Measurements from ENCODE around the gene CDYL.

CDYL gene

DNA sequence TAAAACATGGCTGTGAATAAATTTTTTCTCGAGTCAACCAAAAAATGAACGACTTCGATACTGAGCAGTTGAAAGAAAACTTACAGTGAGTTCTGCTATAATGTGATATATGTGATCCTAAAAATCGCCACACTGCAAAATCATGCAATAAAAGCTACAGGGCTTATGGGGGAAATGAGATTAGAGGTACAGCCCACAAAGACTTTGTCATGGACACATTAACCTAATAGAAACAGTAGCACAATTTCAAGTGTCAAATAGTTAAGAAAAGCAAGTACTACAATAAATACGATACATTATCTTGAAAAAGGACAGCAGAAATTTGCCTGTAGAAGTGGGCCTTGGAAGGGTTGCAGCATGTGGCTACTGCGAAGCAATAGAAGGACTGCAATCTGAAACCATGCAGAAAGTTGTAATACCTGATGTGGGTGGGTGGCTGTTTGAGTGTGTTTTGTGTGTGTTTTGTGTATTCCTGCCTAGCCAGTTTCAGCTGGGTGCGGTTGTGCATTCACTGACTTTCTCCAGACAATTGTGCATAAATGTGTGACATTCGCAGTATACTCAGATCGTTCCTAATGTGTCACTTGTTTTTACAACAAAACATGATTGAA lies 148.6 kb downstream of the CDYL start:
- Histone ChIP-seq H3K27me3 (no peaks in the 10 kb centered on the region), H3K4me1 (no peaks in the 10 kb centered on the region), H3K36me3 (no peaks in the 10 kb centered on the region), H3K9me3 (no peaks in the 10 kb centered on the region), H3K27ac (no peak overlapping the region), H3K4me3 (no peak overlapping the region)
- DNase-seq, result no peak
- TF ChIP-seq, protein P1, sequence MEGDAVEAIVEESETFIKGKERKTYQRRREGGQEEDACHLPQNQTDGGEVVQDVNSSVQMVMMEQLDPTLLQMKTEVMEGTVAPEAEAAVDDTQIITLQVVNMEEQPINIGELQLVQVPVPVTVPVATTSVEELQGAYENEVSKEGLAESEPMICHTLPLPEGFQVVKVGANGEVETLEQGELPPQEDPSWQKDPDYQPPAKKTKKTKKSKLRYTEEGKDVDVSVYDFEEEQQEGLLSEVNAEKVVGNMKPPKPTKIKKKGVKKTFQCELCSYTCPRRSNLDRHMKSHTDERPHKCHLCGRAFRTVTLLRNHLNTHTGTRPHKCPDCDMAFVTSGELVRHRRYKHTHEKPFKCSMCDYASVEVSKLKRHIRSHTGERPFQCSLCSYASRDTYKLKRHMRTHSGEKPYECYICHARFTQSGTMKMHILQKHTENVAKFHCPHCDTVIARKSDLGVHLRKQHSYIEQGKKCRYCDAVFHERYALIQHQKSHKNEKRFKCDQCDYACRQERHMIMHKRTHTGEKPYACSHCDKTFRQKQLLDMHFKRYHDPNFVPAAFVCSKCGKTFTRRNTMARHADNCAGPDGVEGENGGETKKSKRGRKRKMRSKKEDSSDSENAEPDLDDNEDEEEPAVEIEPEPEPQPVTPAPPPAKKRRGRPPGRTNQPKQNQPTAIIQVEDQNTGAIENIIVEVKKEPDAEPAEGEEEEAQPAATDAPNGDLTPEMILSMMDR (IDR thresholded peaks at IDR 0.05), result no peak
- intact Hi-C loops (cut with DNase I; ENCODE audit: low total_unique reads), result no loop called here

GRCh38 chr6:4925580-4925979 lies 149.4 kb downstream of the CDYL start:
- H3K27me3 ChIP-seq, result no peaks in the 10 kb centered on the region
- no peaks in the 10 kb centered on the region for H3K4me1 ChIP-seq
- intact Hi-C loops (cut with DNase I; ENCODE audit: low total_unique reads), result no loop called here
- no peak overlapping the region for H3K27ac ChIP-seq
- H3K9me3 ChIP-seq, result no peaks in the 10 kb centered on the region
- TF ChIP-seq, protein P1 (IDR thresholded peaks at IDR 0.05), result no peak
- no peak overlapping the region for H3K4me3 ChIP-seq
- H3K36me3 ChIP-seq, result no peaks in the 10 kb centered on the region
- no peak for DNase-seq

DNA sequence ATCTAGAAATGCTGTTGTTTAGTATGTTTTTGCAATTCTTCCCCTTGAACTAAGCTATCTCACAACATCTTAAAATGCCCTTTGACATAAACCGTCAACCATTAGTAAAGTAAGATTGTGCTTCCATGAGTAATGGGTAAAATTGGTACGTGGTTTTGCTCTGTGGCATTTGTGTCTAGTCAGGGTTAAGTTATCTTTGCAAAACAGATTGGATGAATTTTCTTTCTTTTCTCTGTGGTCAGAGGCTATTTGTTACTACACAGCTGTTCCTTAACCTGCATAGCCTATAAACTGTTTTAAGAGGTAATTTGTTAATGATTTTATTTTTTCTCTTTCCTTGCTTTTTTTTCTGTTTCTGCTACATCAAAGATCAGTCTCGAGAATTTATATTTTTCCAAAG lies 152.2 kb downstream of the CDYL start:
- Histone ChIP-seq H3K27me3 (no peaks in the 10 kb centered on the region), H3K4me1 (peaks cover 0 to 16% (median 9%) of the 10 kb centered on the region in 4 donors), H3K27ac (no peak overlapping the region), H3K9me3 (no peaks in the 10 kb centered on the region), H3K36me3 (no peaks in the 10 kb centered on the region), H3K4me3 (no peak overlapping the region)
- no peak for DNase-seq
- intact Hi-C loops (cut with DNase I; ENCODE audit: low total_unique reads), result no loop called here
- TF ChIP-seq, protein P1 (IDR thresholded peaks at IDR 0.05), result no peak

- TF ChIP-seq, protein P1 (IDR thresholded peaks at IDR 0.05), result no peak
- no peak for DNase-seq
- no peaks in the 10 kb centered on the region for H3K36me3 ChIP-seq
- no peak overlapping the region for H3K27ac ChIP-seq
- peaks cover 0 to 16% (median 9%) of the 10 kb centered on the region in 4 donors for H3K4me1 ChIP-seq
- intact Hi-C loops (cut with DNase I; ENCODE audit: low total_unique reads), result no loop called here
- H3K27me3 ChIP-seq, result no peaks in the 10 kb centered on the region
- no peak overlapping the region for H3K4me3 ChIP-seq
- no peaks in the 10 kb centered on the region for H3K9me3 ChIP-seq
Observed at GRCh38 chr6:4929097-4929718, 153.0 kb downstream of the CDYL start.

- Histone ChIP-seq H3K36me3 (no peaks in the 10 kb centered on the region), H3K27me3 (no peaks in the 10 kb centered on the region), H3K4me3 (no peak overlapping the region), H3K4me1 (peaks cover 0 to 16% (median 9%) of the 10 kb centered on the region in 4 donors), H3K9me3 (no peaks in the 10 kb centered on the region), H3K27ac (no peak overlapping the region)
- DNase-seq, result no peak
- intact Hi-C loops (cut with DNase I; ENCODE audit: low total_unique reads), result no loop called here
- TF ChIP-seq, protein P1 (IDR thresholded peaks at IDR 0.05), result no peak
Observed at GRCh38 chr6:4930025-4930691, 154.0 kb downstream of the CDYL start.
